GM21526 (cell line): ENCODE measurements around the gene F12.
"Not testable (repeated sequence)": the region's sequence is repeated elsewhere in the genome, so short reads cannot be mapped to it uniquely, and the experiment has no call there.

Experiments
- ATAC-seq: cut with Tn5 transposase; IDR thresholded peaks from one replicate; pipeline ENCODE4 v1.9.1; 2021; ENCODE audit warnings: moderate library complexity; ENCODE audit not compliant: unreplicated experiment, low FRiP score

The F12 gene

GRCh38 chr5:177371120-177372033 lies 38.0 kb downstream of the F12 start:
- ATAC-seq: no peak

GRCh38 chr5:177370488-177371119 lies 38.8 kb downstream of the F12 start:
- no peak for ATAC-seq

DNA sequence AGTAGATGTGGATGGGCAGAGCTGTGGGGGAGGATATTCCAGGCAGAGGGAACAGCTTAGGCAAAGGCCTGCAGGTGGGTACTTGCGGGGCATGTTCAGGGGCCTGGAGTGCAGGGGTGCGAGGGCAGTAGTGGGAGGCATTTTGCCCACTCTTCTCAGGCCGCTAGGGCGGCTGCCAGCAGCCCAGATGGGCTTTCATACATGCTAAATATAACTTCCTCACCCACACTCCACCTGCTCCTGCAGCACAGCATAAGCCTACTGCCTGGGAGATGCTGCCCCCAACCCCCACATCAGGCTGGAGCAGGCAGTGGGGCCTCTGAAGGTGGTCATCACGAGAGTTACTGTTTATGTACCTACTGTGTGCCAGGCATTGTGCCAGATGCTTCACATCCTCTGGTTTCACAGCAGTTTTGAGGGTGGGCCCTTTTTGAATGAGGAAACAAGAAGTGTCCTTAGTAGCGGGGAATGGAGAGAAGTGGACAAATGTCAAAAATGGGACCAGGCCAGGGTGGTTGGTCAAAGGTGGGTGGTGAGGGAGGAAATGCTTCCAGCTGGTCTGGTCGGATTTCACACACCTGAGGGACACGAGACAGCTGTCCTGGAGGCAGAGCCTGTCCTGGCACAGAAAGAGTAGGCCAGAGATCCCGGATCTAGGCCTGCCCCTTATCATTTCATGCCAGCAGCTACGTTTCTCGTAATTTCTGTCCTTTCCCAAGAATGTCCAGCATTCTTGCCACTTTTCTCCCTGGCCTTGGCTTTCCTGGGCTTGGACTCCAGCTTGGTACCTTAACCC lies 39.5 kb downstream of the F12 start:
- no peak for ATAC-seq

- ATAC-seq: no peak
Observed at GRCh38 chr5:177368869-177369644, 40.3 kb downstream of the F12 start.

DNA sequence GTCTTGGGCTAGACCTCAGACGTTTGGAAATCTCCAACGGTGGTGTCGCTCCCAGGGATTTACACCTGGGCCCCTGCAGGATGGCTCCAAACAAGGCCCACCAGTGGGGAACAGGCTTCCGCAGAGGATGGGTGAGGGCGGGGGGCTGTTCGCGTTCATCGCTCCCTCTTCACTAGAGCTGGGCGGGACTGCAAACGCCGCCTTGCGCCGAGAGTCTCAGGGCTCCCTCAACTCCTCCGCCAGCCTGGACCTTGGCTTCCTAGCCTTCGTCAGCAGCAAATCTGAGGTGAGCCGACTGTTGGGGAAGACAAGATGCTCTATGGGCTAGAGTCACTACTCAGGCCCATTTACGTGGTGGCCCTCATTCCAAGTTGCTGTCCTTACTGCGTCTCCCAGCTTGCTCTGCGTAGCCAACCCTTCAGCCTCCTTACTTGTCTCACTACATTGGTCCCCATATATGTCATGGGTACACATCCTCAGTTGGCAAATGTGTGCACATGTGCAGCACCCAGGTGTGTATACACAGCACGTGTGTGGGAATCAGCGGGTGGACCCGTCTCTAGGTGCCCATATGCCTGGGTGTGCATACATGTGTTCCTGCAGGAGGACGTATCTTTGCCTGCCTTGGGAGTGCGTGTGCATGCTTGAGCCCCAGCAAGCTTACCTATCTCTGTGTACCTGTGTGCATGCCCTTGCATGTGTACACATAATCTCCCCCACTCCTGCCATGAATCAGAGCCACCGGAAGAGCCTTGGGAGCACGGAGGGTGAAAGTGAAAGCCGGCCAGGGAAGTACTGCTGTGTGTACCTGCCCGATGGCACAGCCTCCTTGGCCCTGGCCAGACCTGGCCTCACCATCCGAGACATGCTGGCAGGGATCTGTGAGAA lies 41.1 kb downstream of the F12 start:
- no peak for ATAC-seq

DNA sequence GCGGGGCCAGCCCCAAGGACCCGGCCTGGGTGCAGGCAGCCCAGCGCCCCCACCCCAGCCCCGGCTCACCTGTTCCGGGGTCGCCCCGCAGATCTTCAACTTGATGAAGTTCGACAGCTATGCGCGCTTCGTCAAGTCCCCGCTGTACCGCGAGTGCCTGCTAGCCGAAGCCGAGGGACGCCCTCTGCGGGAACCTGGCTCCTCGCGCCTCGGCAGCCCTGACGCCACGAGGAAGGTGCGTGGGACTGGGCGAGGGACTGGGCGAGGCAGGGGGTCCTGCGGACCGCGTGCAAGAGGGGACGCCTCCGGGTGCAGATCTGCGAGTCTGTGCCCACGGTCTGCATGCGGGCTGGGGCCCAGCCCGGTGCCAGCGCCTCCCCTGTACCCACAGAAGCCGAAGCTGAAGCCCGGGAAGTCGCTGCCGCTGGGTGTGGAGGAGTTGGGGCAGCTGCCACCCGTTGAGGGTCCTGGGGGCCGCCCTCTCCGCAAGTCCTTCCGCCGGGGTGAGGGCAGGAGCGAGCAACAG lies 42.0 kb downstream of the F12 start:
- ATAC-seq: no peak

- ATAC-seq: no peak
Observed at GRCh38 chr5:177366528-177367322, 42.6 kb downstream of the F12 start.

- no peak for ATAC-seq
Observed at GRCh38 chr5:177365845-177366527, 43.4 kb downstream of the F12 start.

- ATAC-seq: no peak
Observed at GRCh38 chr5:177364159-177364962, 45.0 kb downstream of the F12 start.

- no peak for ATAC-seq
Observed at GRCh38 chr5:177363565-177363964, 45.8 kb downstream of the F12 start.

- ATAC-seq: no peak
Observed at GRCh38 chr5:177362610-177363507, 46.5 kb downstream of the F12 start.

DNA sequence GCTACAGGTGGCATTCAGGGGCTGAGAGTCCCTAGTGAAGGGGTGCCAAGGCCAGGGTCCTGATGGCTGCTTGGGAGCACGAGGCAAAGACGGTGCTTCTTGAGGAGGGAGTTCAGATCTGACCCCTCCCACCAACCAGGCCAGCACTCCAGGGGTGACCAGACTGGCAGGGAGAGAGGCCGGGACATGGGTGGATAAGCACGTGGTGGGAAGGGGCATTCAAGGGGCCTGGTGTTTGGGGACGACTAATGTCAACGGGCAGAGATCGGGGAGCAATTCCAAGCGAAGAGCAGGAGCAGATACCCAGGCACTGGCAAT lies 47.1 kb downstream of the F12 start:
- ATAC-seq: no peak

DNA sequence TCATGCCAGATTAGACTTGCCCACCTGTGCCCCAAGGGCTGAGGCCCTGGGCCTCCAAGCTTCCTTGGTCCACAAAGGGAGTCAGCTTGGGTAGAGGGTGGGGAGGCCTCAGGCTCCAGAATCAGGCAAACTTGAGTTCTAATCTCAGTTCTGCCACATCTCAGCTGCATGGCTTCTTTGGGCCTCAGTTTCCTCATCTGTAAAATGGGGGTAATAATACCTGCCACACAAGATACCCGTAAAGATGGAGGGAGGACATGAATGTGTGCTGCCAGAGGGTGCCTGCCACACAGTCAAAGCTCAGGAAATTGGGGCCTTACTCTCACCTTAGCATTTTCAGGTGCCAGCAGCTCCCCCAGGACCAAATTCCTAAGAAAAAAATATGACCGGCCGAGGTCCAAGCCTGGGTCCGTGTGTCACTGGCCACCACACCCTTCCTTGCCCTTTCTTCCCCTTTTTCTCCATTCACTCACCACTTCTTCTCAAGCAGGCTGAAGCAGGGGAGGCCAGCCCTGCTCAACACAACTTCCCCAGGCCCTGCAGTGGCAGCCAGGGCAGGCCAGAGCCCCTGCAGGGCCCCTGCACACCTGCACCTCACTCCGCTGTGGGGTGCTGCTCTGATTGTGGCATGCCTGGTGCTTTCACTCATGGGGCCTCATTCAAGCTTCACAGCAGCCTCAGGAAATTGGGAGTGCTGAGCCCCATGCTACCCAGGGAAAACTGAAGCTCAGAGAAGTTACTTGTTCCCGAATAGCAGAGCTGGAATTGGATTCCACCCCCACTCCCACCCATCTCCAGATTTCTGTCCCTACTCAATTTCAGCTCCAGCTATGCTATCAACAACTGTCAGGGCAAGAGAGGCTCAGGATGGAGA lies 47.7 kb downstream of the F12 start:
- no peak for ATAC-seq

GRCh38 chr5:177360740-177361139 lies 48.6 kb downstream of the F12 start:
- ATAC-seq: not testable (repeated sequence)

- no peak for ATAC-seq
Observed at GRCh38 chr5:177359860-177360259, 49.5 kb downstream of the F12 start.
